DMS 273 treated with DMSO at 0.1 percent for 48 hours (cell line): Measurements from ENCODE around the gene GALNT17.
A peak's percentile ranks its signal among the peaks of the same experiment; 100 is the strongest.
"Not testable (repeated sequence)": the region's sequence is repeated elsewhere in the genome, so short reads cannot be mapped to it uniquely, and the experiment has no call there.

Experiments
- DNase-seq: peaks from one replicate; lab custom pipeline; 2025; lab: John Stamatoyannopoulos, UW

Gene GALNT17

GRCh38 chr7:71636329-71636728, 504.4 kb downstream of the GALNT17 start:
- peak; percentile 21 for DNase-seq

DNA sequence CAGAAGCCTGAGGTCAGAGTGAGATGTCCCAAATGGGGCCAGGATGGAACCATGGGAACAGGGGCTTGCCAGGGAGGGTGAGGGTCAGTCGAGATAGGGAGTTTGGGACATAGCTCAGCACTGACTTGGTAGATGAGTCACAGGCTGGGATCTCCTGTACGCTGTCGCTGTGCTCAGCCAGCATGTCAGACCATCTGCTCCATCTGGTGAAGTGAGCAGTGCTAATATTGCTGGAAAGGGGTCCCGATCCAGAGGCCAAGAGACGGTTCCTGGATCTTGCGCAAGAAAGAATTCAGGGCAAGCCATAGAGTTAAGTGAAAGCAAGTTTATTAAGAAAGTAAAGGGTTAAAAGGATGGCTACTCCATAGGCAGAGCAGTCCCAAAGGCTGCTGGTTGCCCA, 505.6 kb downstream of the GALNT17 start:
- DNase-seq = peak; percentile 89

GRCh38 chr7:71638108-71638507, 506.2 kb downstream of the GALNT17 start:
- no peak for DNase-seq

DNA sequence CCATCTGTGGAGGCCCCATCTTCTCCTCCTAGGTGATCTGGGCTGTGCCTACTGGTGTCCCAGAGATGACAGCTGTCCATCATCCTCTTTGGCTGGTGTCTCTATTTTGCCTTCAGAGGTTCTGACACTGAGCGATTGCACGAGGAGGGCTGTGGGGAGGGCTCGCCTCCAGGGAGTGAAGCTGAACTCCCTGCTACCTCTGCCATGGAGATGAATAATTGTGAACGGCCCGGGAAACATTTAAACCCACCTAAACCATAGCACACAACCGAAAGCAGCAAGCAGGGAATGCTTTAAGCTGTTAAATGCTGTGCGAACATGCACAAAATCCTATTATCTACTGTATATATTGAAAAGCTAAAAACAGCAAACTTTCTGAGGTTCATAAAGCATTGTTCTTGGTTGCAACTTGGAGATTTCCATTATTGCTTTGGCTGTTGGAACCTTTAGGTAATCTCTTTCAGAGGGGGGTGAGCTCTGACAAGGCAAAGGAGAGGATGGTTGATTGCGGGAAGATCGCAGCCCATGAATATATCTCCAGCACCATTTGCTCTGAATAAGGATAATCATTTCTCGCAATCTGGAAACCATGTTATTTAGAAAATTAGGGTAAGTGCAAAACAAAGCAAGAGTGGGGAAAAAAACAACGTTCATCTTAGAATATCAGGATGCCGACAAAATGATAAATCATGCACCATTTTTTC, 507.6 kb downstream of the GALNT17 start:
- DNase-seq = no peak

- not testable (repeated sequence) for DNase-seq
Measured at GRCh38 chr7:71643031-71643430, 511.1 kb downstream of the GALNT17 start.

DNA sequence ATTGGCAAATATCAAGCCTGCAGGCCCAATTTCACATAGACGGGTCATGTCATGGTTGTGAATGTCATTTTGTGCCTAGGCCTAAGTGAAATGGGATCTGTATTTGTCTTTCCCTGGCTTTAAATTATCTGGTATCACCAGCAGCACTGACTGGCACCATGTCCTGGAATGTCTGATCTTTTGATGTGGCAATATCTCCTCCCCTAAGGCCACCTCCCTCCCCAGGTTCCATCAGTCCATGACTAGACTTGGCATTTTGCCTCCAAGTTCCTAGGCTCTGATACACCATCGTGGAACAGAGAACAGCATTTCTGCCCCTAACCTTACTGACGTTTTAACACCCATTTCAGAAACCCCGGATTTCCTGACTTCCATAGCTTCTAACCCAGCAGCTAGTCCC, 513.9 kb downstream of the GALNT17 start:
- DNase-seq = no peak

DNA sequence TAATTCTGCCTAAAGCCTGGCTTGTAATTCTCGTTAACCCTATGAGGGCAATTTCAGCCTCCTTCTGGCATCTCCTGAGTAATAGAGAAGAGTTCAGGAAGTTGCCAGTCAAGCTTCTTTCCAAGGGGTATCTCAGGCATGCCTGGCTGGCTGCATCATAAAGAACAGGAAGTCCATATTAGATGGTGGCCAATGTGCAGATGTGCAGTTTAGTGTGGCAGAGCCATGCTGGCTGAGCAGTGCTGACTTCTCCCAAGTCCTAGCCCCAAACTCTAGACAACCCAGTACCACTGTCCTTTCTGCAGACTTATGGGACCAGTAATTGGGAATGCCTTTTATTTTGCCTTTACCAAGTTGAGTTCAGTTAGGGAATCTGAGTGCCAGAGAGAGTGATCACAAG, 517.9 kb downstream of the GALNT17 start:
- no peak for DNase-seq

DNA sequence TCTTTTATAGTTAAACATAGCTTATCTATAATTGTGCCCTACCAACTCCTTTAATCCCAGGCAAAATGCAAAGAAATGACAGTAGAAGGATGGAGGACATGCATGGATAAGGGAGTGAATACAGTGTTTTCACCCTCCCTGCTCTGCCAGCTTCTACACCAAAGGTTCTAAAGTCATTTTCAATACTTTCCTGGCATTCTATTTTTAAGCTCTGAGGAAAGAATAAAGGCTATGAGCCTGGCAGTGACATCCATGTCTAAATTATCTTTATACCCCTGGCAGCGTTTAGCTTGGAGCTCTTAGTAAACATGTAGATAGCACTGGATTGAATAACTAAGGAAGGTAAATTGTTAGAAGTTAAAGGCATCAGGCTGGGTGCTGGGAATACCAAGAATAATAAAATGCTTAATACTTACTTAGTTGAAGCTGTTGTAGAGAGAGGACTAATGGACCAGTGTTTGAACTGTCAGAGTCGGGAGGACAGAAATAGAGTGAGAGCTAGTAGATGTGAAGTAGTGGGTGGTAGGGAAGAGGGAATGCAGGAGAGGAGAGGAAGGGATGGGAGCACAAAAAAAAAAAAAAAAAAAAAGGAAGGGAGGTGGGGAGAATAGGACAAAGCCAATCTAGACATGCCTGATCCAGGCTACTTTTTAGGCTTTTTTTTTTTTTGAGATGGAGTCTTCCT, 518.9 kb downstream of the GALNT17 start:
- DNase-seq = no peak

GRCh38 chr7:71652510-71652909, 520.6 kb downstream of the GALNT17 start:
- no peak for DNase-seq

DNA sequence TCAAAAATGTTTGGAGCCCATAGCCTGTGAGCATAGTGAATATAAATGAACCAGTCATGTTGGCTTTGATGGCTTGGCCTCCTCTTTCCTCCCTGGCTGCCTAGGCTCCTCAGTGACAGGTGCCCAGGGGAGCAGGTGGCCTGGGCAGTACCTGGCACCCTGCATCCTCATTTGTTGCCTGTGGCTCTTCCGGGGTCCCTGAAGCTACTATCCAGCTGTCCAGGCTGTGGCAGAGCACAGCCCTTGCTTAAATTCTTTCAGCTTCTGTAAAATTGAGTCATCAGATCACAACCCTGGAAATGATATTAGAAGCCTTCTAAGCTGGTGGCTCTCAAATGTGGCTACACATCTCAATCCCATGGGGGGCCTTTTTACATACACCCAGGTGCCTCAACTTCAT, 525.4 kb downstream of the GALNT17 start:
- DNase-seq = no peak

- no peak for DNase-seq
Measured at GRCh38 chr7:71659622-71660021, 527.7 kb downstream of the GALNT17 start.

DNA sequence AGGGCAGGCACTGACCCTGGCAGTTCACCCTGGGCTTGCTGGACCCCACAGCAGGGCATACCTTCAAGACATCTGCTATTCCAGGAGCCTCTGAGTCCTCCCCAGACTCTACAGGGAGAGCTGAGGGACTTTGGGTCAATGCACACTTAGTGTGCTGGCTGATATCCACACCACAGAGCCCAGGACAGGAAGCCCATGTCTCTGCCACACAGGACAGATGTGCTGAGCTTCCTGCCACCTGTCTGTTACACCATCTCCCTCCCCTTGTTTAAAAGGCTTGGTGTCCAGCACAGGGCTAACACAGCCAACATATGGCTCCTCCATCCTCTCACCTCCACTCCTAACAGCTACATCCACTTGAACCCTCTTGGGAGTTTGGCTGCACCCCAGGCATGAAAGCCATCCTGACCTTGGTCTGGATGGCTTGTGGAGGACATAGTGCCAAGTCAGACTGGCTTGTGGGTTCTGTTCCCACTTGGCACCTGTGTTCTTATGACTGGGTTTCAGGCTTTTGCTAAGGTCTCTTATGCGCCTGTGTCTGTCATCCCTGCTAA, 529.8 kb downstream of the GALNT17 start:
- DNase-seq = no peak

GRCh38 chr7:71665716-71666115, 533.8 kb downstream of the GALNT17 start:
- no peak for DNase-seq

DNA sequence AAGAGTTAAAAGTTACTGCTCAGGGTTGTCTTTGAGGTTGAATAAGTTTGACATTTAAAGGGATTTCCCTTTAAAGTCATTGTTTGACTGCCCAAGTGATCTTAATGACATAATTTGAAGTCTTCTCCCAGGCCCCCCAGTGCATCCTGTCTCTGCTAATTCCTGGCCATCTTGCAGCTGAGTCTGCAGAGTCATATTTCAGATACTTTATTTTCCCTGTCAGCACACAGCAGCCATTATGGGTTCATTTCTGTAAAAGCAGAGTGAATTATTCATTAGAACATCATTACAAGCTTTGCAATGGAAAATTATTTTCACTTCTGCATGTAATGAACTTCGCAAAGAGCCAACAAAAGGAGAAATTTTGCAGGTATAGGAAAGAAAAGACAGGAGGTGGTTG, 536.6 kb downstream of the GALNT17 start:
- DNase-seq = no peak

DNA sequence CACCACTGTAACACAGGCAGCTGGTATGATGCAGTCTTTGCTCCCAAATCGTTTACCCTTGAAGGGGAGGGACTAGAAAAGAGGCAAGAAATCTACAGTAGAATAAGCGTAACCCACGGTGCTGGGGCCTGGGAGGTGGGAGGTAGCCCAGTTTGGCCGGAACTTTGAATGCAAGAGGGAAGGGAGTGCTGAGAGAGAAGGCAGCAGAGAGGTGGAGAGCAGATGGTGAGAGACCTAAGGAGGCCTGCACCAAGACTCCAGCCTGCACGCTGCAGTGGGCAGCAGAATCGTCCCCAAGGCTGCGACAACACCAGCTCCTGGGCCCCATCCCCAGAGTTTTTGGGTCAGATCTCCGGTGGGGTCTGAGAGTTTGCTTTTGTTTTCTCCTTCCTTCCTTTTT, 547.5 kb downstream of the GALNT17 start:
- no peak for DNase-seq

DNA sequence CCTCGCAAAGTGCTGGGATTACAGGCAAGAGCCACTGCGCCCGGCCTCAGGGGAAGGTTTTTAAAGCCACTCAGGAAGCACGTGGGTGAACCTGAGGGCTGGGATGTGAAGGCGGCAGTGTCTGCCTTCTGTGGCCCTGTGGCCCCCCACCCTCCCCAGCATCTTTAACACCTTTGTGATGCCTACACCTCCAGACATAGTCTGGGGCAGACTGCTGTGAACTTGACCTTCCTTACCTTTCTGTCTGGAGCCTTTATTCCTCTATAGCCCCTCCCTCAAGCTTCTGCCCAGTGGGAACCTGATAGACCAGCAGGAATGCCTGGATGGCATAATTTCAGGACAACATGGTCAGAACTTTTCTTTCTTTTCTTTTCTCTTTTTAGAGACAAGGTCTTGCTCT, 550.2 kb downstream of the GALNT17 start:
- DNase-seq = no peak

DNA sequence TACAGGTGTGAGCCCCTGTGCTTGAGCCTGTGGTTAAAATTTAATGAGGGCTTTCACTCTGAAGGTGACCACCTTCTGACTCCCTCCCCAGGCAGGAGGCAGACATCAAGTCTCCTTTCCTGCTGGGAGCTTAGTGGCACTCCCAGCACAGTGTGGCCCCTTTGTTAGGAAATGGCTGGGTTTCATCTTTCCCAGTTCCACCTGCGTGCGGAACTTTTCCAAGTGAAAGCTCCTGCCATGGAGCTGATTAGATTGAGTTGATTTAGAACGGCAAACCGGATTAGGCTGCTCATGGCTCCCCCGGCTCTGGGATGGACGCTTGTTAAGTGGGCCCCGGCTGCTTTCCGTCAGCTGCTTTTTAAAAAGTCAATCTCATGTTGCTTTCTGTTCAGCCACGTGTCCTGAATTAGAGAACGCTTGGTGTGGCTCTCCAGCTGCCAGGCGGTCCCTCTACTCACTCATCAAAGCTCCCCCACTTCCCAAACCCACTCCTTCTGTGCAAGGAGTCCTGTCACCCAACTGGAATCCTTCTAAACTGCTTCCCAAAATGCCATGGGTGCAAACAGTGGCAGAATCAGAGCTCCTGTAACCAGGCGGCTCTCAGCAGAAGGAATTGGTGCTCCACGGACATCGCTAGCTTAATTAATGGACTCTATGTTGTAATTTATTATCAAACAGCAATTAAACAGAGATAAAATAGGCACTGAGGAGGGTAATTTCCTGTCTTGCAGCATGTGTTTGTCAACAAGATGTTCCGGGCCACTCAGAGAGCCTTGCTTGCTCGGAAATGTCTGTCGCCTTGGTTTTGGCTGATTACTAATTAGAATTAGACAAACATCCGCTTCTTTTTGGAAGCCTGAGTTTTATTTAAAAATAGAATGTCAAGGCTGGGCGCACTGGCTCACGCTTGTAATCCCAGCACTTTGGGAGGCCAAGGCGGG, 551.2 kb downstream of the GALNT17 start:
- no peak for DNase-seq

- DNase-seq = no peak
Measured at GRCh38 chr7:71687286-71687685, 555.3 kb downstream of the GALNT17 start.

- DNase-seq = no peak
Measured at GRCh38 chr7:71687831-71688599, 556.1 kb downstream of the GALNT17 start.

DNA sequence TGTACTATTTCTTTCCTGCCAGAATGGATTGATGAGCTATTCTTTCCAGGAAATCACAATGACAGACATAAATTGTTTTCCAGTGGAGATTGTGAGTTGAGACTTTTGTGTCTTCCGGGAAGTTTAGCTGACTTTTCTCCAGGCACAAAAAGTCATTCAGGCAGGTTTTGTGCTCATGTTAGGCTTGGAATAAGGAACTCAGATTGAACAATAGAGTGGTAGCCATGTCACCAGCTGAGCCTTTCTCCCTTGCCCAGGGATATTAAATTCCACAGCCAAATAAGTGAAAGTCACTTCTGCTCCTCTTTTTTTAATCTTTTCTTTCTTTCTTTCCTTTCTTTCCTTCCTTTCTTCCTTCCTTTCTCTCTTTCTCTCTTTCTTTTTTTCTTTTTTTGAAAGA, 559.6 kb downstream of the GALNT17 start:
- no peak for DNase-seq

GRCh38 chr7:71694665-71695064, 562.7 kb downstream of the GALNT17 start:
- peak; percentile 56 for DNase-seq

GRCh38 chr7:71695186-71695585, 563.2 kb downstream of the GALNT17 start:
- peak; percentile 85 for DNase-seq
